HG03175 (cell line): ENCODE measurements around the gene LACTB.
"Not testable (repeated sequence)": the region's sequence is repeated elsewhere in the genome, so short reads cannot be mapped to it uniquely, and the experiment has no call there.

Source experiments
- ATAC-seq: cut with Tn5 transposase; IDR thresholded peaks from one replicate; pipeline ENCODE4 v1.9.1; 2021; ENCODE audit warnings: mild to moderate bottlenecking, moderate library complexity; ENCODE audit not compliant: unreplicated experiment

The LACTB gene

GRCh38 chr15:63089260-63090043 is 32.2 kb upstream of the LACTB start:
- no peak for ATAC-seq

- ATAC-seq = no peak
These were observed 31.2 kb upstream of the LACTB start for GRCh38 chr15:63090472-63090871.

- no peak for ATAC-seq
These were observed 30.8 kb upstream of the LACTB start for GRCh38 chr15:63090887-63091286.

- ATAC-seq = no peak
These were observed 29.8 kb upstream of the LACTB start for GRCh38 chr15:63091679-63092446.

GRCh38 chr15:63093486-63094205 is 28.0 kb upstream of the LACTB start:
- peak; percentile 68 for ATAC-seq

- no peak for ATAC-seq
These were observed 27.1 kb upstream of the LACTB start for GRCh38 chr15:63094495-63094931.

- no peak for ATAC-seq
These were observed 25.5 kb upstream of the LACTB start for GRCh38 chr15:63096178-63096577.

- ATAC-seq = not testable (repeated sequence)
These were observed 22.8 kb upstream of the LACTB start for GRCh38 chr15:63098901-63099300.

- ATAC-seq = not testable (repeated sequence)
These were observed 22.1 kb upstream of the LACTB start for GRCh38 chr15:63099581-63099980.

- no peak for ATAC-seq
These were observed 18.2 kb upstream of the LACTB start for GRCh38 chr15:63103416-63103815.

GRCh38 chr15:63104727-63105126 is 16.9 kb upstream of the LACTB start:
- no peak for ATAC-seq

- not testable (repeated sequence) for ATAC-seq
These were observed 16.3 kb upstream of the LACTB start for GRCh38 chr15:63105354-63105753.

- no peak for ATAC-seq
These were observed 13.6 kb upstream of the LACTB start for GRCh38 chr15:63107895-63108546.

- no peak for ATAC-seq
These were observed 12.2 kb upstream of the LACTB start for GRCh38 chr15:63109498-63109897.

GRCh38 chr15:63109920-63110319 is 11.7 kb upstream of the LACTB start:
- no peak for ATAC-seq

- ATAC-seq = no peak
These were observed 11.1 kb upstream of the LACTB start for GRCh38 chr15:63110428-63111026.

- ATAC-seq = no peak
These were observed 10.2 kb upstream of the LACTB start for GRCh38 chr15:63111481-63111880.

- no peak for ATAC-seq
These were observed 8.8 kb upstream of the LACTB start for GRCh38 chr15:63112871-63113270.

- no peak for ATAC-seq
These were observed 7.2 kb upstream of the LACTB start for GRCh38 chr15:63114465-63114864.

GRCh38 chr15:63118854-63119253 is 2.8 kb upstream of the LACTB start:
- no peak for ATAC-seq
